ENCODE data around the gene ZNF462. TPM values are rescaled to one million over a fixed set of nuclear protein-coding genes. Genes with fewer than 3 reads are reported as not detected.
A peak's percentile ranks its signal among the peaks of the same experiment; 100 is the strongest.

Gene ZNF462
- polyA plus RNA-seq, 3 donors, result not detected

DNA sequence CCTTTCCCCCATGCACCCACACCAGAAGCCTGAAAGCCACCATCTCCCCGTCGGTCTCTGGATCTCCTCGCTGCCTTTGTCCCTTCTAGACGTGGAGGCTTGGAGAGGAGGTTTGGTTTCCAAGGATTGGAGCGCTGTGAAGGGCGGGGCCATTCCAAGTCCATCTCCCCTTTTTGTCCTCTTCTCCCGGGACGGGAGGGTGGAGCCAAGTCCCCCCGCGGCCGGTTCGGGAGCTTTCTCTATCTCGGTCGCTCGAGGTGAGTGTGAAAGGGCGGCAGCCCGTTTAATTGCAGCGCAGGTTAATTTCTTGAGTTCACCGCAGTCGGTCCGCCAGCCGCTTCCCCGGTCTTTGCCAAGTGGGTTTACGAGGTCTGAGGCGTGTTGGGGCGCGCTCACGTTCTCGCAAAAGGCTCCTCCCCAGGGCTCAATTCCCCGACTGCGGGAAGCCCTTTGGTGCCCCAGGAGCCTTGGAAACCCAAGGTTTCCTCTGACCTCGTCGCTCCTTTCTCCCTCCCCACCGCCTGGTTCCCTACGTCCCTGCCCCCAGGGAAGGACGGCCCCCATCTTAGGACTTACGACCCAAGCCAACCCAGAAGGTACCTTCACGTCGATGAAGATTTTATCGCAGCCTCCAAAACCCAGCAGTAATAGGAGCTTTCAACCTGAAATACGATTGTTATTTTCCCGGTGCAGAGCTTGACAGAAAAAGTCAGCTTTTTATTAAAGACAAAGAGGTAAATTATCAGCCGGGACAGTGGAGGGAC lies 2.8 kb upstream of the ZNF462 start:
- H3K9me3 ChIP-seq (replicated peaks in 1 of 2; ENCODE audit: control insufficient read depth in 1 of 2, insufficient read depth in 1 of 2, low read length in 2 of 2), result peaks cover 0 to 16% of the 10 kb centered on the region in 2 donors
- no peaks in the 10 kb centered on the region for H4K20me1 ChIP-seq (ENCODE audit: insufficient read depth, low read length)
- Mint-ChIP-seq H3K27me3 (ENCODE audit: low read depth in 3 of 3) (peaks cover 74 to 81% (median 77%) of the 10 kb centered on the region in 3 donors), H3K4me1 (peaks cover 49% of the 10 kb centered on the region), H3K9me3 (peaks cover 0 to 37% (median 16%) of the 10 kb centered on the region in 7 donors), H3K4me3 (peak overlapping the region; percentile 24 to 82), H3K36me3 (peaks cover 0 to 14% of the 10 kb centered on the region in 2 donors), H3K27ac (peak overlapping the region in 1 of 7 donors; percentile 28)
- peak overlapping the region in 1 of 3 experiments; percentile 45 for H3K4me3 ChIP-seq (replicated peaks in 1 of 3; ENCODE audit: low read depth in 2 of 3, low read length in 3 of 3)
- no peak overlapping the region for H2AFZ ChIP-seq (ENCODE audit: insufficient read depth, low read depth, low read length, poor library complexity, severe bottlenecking)
- no peak overlapping the region for H3K9ac ChIP-seq (ENCODE audit: insufficient read depth, low read length, poor library complexity, severe bottlenecking)
- H3K36me3 ChIP-seq (replicated peaks in 1 of 2; ENCODE audit: control insufficient read depth in 1 of 2, insufficient read depth in 2 of 2, low read length in 2 of 2), result no peaks in the 10 kb centered on the region
- no peak overlapping the region for H3K27ac ChIP-seq (ENCODE audit: low read depth in 1 of 2, low read length in 2 of 2)
- intact Hi-C loops (cut with micrococcal nuclease), result no loop called here
- DNase-seq, result no peak
- 0% methylated on average over 31 of the region's 43 CpGs for WGBS (ENCODE audit: insufficient coverage)
- peaks cover 69 to 91% of the 10 kb centered on the region in 2 donors for H3K27me3 ChIP-seq (ENCODE audit: control insufficient read depth in 2 of 2, insufficient read depth in 2 of 2, low read length in 2 of 2)
- H3K4me1 ChIP-seq (ENCODE audit: control insufficient read depth in 1 of 2, insufficient read depth in 2 of 2, low read length in 2 of 2), result peaks cover 28 to 45% of the 10 kb centered on the region in 2 donors
- peak overlapping the region; percentile 51 for H3K4me2 ChIP-seq (replicated peaks; ENCODE audit: extremely low read depth, low read length, poor library complexity, severe bottlenecking)
- TF ChIP-seq, protein P1, sequence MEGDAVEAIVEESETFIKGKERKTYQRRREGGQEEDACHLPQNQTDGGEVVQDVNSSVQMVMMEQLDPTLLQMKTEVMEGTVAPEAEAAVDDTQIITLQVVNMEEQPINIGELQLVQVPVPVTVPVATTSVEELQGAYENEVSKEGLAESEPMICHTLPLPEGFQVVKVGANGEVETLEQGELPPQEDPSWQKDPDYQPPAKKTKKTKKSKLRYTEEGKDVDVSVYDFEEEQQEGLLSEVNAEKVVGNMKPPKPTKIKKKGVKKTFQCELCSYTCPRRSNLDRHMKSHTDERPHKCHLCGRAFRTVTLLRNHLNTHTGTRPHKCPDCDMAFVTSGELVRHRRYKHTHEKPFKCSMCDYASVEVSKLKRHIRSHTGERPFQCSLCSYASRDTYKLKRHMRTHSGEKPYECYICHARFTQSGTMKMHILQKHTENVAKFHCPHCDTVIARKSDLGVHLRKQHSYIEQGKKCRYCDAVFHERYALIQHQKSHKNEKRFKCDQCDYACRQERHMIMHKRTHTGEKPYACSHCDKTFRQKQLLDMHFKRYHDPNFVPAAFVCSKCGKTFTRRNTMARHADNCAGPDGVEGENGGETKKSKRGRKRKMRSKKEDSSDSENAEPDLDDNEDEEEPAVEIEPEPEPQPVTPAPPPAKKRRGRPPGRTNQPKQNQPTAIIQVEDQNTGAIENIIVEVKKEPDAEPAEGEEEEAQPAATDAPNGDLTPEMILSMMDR (IDR thresholded peaks at IDR 0.05), result no peak
- H3K79me2 ChIP-seq (ENCODE audit: insufficient read depth, low read length), result no peaks in the 10 kb centered on the region

DNA sequence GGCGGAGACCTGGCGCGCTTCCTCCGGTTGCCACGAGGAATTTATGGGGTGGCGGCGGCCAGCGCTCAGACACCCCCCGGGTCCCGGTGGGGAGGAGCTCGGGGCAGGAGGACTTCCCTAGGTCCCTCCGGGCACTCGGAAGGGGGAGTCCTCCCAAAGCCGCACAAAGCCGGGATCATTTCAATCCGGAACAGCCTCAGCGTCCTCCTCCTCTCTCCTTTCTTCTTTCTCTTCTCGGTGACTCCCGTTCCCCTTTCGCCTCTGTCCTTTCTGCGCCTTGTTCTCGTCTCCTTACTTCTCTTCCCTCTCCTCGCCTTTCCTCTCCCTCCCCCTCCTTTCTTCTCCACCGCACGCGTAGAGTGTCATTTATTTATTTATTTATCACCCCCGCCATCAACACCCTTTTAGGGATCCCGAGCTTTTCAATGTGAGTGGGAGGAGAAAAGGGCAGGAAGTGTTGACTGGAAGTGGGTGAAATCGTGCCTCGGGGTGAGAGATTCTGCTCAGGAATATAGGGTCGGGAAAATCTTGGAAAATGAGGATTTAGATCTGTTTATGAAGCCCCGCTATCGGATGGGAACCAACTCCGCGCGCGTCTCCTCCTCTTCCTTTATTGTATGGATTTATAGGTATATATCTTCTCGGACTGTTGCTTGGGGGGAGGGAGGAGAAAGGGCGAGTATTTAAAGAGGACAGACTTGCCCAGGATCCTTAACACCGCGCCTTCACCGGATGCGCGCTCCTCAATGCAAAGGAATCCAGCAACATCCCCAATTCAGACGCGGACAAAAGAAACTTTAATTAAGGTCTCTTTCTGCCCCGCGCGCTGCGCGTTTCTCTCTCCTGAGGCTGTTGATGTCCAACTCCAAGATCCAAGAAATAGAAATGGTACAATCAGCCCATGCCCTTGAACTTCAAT lies 2.0 kb upstream of the ZNF462 start:
- Mint-ChIP-seq H3K27me3 (ENCODE audit: low read depth in 3 of 3) (peaks cover 77 to 83% (median 77%) of the 10 kb centered on the region in 3 donors), H3K9me3 (peaks cover 0 to 37% (median 16%) of the 10 kb centered on the region in 7 donors), H3K36me3 (peaks cover 0 to 14% of the 10 kb centered on the region in 2 donors), H3K4me3 (peak overlapping the region; percentile 59 to 82), H3K4me1 (peaks cover 49% of the 10 kb centered on the region), H3K27ac (no peak overlapping the region)
- Histone ChIP-seq H3K4me1 (ENCODE audit: control insufficient read depth in 1 of 2, insufficient read depth in 2 of 2, low read length in 2 of 2) (peaks cover 28 to 45% of the 10 kb centered on the region in 2 donors), H3K79me2 (ENCODE audit: insufficient read depth, low read length) (no peaks in the 10 kb centered on the region), H3K4me2 (replicated peaks; ENCODE audit: extremely low read depth, low read length, poor library complexity, severe bottlenecking) (peak overlapping the region; percentile 51), H3K27ac (ENCODE audit: low read depth in 1 of 2, low read length in 2 of 2) (no peak overlapping the region), H2AFZ (ENCODE audit: insufficient read depth, low read depth, low read length, poor library complexity, severe bottlenecking) (no peak overlapping the region), H3K27me3 (ENCODE audit: control insufficient read depth in 2 of 2, insufficient read depth in 2 of 2, low read length in 2 of 2) (peaks cover 73 to 94% of the 10 kb centered on the region in 2 donors), H3K36me3 (replicated peaks in 1 of 2; ENCODE audit: control insufficient read depth in 1 of 2, insufficient read depth in 2 of 2, low read length in 2 of 2) (no peaks in the 10 kb centered on the region), H3K4me3 (replicated peaks in 1 of 3; ENCODE audit: low read depth in 2 of 3, low read length in 3 of 3) (peak overlapping the region in 1 of 3 experiments; percentile 45), H3K9ac (ENCODE audit: insufficient read depth, low read length, poor library complexity, severe bottlenecking) (no peak overlapping the region), H3K9me3 (replicated peaks in 1 of 2; ENCODE audit: control insufficient read depth in 1 of 2, insufficient read depth in 1 of 2, low read length in 2 of 2) (peaks cover 0 to 16% of the 10 kb centered on the region in 2 donors), H4K20me1 (ENCODE audit: insufficient read depth, low read length) (no peaks in the 10 kb centered on the region)
- intact Hi-C loops (cut with micrococcal nuclease), result no loop called here
- 1% methylated on average over 32 of the region's 51 CpGs for WGBS (ENCODE audit: insufficient coverage)
- DNase-seq, result no peak
- TF ChIP-seq, protein P1 (IDR thresholded peaks at IDR 0.05), result no peak
